HL-60 (cell line): Measurements from ENCODE around the gene DUS1L.

ENCODE experiments used
- DNase-seq, 2 experiments: peaks; one replicate each; pipeline ENCODE4 v3.0.0-alpha.2; 2010 to 2020; ENCODE audit warnings: low read depth in 1 of 2, low spot score in 1 of 2
- H3K27ac ChIP-seq: fragments of 250-450 bp; sonication (Bioruptor Pico); replicated peaks from 2 replicates; pipeline ENCODE4 v1.5.1; 2020; ENCODE audit warnings: mild to moderate bottlenecking, moderate library complexity
- H3K27me3 ChIP-seq: fragments of 250-450 bp; sonication (Bioruptor Pico); 2 replicates; pipeline ENCODE4 v1.5.1; 2021; ENCODE audit warnings: mild to moderate bottlenecking, moderate library complexity; ENCODE audit not compliant: insufficient read depth, poor library complexity, severe bottlenecking
- H3K4me3 ChIP-seq: replicated peaks from 2 replicates; pipeline ENCODE4 v1.5.1; 2011; ENCODE audit warnings: mild to moderate bottlenecking, control low read depth, low read length; ENCODE audit not compliant: insufficient read depth
- GABPA ChIP-seq: IDR thresholded peaks from 2 replicates; pipeline ENCODE4 v1.6.1; 2012; ENCODE audit warnings: low read depth
- POLR2AphosphoS5 ChIP-seq: IDR thresholded peaks from 2 replicates; pipeline ENCODE4 v1.6.1; 2012; ENCODE audit warnings: low read depth
- SPI1 ChIP-seq: IDR thresholded peaks from 2 replicates; pipeline ENCODE4 v1.6.1; 2012; ENCODE audit warnings: low read depth, mild to moderate bottlenecking, borderline replicate concordance
- TF ChIP-seq, protein P1 (sequence below): IDR thresholded peaks from one replicate; pipeline ENCODE4 v1.5.1; 2011; ENCODE audit warnings: low read length, control low read depth, inconsistent platforms; ENCODE audit not compliant: insufficient read depth
- TF ChIP-seq, protein P2 (sequence below): IDR thresholded peaks from 2 replicates; pipeline ENCODE4 v1.6.1; 2012; ENCODE audit warnings: low read depth; ENCODE audit not compliant: insufficient replicate concordance

Gene DUS1L

DNA sequence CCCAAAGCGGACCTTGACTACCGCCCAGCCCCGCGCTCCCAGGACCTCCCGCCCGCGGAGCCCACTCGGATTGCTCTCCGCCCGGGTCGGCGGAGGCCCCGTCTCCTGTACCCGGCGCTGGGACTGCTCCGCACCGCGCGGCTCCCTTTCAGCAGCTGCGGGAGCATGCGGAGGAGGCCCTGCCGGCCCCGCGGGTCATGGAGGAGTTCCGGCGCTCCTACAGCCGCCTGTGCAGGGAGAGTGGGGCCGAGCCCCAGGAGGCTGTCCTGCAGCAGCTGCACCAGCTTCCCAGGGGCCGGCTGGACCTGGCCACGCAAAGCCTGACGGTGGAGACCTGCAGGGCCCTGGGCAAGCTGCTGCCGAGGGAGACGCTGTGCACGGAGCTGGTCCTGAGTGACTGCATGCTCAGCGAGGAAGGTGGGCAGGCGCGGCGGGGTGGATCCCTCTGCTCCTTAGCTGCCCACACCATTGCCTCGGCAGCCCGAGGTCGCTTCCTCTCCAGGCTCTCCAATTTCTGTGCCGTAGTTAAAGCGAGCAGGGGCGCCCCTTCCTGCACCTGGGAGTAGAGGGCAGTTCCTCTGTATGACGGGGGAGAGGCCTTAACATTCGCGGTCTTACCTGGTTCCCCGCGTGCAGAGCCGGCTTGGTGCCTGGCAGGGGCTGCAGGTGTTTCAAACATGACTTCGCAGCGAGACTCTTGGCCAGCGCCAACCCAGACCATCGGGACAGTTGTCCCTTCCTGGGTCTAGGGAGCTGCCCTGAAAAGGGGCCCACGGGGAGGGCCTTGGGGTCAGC is 42.0 kb downstream of the DUS1L start:
- Histone ChIP-seq H3K27ac (peak overlapping the region; percentile 76), H3K27me3 (no peaks in the 10 kb centered on the region), H3K4me3 (peak overlapping the region; percentile 85)
- peak; percentile 54 to 73 for DNase-seq
- TF ChIP-seq POLR2AphosphoS5 = no peak
- TF ChIP-seq SPI1 = peak; percentile 22; the same call in 1 of the 2 replicates
- TF ChIP-seq, protein P1, sequence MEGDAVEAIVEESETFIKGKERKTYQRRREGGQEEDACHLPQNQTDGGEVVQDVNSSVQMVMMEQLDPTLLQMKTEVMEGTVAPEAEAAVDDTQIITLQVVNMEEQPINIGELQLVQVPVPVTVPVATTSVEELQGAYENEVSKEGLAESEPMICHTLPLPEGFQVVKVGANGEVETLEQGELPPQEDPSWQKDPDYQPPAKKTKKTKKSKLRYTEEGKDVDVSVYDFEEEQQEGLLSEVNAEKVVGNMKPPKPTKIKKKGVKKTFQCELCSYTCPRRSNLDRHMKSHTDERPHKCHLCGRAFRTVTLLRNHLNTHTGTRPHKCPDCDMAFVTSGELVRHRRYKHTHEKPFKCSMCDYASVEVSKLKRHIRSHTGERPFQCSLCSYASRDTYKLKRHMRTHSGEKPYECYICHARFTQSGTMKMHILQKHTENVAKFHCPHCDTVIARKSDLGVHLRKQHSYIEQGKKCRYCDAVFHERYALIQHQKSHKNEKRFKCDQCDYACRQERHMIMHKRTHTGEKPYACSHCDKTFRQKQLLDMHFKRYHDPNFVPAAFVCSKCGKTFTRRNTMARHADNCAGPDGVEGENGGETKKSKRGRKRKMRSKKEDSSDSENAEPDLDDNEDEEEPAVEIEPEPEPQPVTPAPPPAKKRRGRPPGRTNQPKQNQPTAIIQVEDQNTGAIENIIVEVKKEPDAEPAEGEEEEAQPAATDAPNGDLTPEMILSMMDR = no peak
- TF ChIP-seq, protein P2, sequence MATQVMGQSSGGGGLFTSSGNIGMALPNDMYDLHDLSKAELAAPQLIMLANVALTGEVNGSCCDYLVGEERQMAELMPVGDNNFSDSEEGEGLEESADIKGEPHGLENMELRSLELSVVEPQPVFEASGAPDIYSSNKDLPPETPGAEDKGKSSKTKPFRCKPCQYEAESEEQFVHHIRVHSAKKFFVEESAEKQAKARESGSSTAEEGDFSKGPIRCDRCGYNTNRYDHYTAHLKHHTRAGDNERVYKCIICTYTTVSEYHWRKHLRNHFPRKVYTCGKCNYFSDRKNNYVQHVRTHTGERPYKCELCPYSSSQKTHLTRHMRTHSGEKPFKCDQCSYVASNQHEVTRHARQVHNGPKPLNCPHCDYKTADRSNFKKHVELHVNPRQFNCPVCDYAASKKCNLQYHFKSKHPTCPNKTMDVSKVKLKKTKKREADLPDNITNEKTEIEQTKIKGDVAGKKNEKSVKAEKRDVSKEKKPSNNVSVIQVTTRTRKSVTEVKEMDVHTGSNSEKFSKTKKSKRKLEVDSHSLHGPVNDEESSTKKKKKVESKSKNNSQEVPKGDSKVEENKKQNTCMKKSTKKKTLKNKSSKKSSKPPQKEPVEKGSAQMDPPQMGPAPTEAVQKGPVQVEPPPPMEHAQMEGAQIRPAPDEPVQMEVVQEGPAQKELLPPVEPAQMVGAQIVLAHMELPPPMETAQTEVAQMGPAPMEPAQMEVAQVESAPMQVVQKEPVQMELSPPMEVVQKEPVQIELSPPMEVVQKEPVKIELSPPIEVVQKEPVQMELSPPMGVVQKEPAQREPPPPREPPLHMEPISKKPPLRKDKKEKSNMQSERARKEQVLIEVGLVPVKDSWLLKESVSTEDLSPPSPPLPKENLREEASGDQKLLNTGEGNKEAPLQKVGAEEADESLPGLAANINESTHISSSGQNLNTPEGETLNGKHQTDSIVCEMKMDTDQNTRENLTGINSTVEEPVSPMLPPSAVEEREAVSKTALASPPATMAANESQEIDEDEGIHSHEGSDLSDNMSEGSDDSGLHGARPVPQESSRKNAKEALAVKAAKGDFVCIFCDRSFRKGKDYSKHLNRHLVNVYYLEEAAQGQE = no peak
- no peak for TF ChIP-seq GABPA

DNA sequence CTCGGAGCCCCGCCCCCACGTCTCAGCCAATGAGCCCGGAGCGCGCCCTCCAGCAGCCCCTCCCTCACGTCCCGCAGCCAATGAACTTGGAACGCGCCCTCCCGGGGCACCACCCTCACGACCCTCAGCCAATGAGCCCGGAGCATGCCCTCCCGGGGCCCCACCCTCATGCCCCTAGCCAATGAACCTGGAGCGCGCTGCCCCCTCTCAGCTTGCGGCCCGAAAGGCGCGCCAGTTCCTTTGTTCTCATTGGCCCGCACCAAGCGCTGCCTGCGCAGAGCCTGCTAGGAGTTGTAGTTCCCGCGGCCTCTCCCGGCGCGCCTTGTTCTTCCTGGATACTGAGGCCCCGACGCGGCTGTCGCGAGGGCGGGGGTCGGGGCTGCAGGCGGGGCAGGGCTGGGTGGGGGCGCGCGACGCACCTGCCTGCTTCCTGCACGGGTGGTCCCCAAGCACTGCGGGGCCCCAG is 42.6 kb downstream of the DUS1L start, which contains the start of gene LRRC45:
Gene LRRC45, plus strand, starts transcription at position 325 of the 466 bp plus-strand sequence. CDS start 339 bp downstream, outside the sequence.
- peak; percentile 99 to 100 for DNase-seq
- no peaks in the 10 kb centered on the region for H3K27me3 ChIP-seq
- peak within 1 kb of the TSS; percentile 85 for H3K4me3 ChIP-seq
- no peak for TF ChIP-seq POLR2AphosphoS5
- H3K27ac ChIP-seq = peak within 1 kb of the TSS; percentile 88

DNA sequence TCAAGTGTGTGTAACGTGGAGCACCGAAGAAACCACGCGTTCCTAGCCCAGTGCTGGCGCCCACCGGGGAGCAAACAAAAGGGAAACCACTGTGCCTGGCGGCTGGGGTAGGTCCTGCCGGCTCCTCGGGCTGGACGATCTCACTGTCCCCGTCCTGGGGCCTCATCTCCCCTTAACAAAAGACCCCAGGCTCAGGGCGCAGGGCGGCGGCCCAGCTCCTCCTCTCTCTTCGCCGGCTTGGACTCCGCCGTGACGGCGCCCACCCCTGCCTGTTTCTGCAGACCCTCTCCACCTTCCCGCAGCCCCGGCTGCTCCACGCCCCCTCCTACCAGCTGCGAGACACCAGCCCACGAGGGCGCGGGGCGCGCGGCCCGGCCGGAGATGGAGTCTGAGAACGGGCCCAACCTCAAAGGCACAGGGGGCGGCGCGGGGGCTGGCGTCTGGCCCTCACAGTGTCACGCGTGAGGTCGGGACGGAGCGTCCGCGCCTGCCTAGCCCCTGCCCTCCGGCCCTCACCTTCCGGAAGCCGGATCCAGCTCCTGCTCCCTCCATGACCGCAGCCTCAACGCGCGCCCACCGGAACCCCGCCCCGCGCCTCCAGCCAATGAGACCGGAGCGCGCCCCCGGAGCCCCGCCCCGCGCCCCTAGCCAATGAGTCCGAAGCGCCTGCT is 43.2 kb downstream of the DUS1L start, which contains the start of gene CENPX:
Gene CENPX, minus strand, starts transcription at position 569 of the 671 bp plus-strand sequence. Its CDS starts 17 bp downstream, at position 552.
- peak within 1 kb of the TSS; percentile 85 for H3K4me3 ChIP-seq
- H3K27me3 ChIP-seq = no peaks in the 10 kb centered on the region
- TF ChIP-seq, protein P2 = no peak
- peak; percentile 36 for TF ChIP-seq GABPA
- TF ChIP-seq POLR2AphosphoS5 = peak; percentile 33; the same call in 1 of the 2 replicates
- TF ChIP-seq SPI1 = no peak
- no peak for DNase-seq
- peak within 1 kb of the TSS; percentile 88 for H3K27ac ChIP-seq

DNA sequence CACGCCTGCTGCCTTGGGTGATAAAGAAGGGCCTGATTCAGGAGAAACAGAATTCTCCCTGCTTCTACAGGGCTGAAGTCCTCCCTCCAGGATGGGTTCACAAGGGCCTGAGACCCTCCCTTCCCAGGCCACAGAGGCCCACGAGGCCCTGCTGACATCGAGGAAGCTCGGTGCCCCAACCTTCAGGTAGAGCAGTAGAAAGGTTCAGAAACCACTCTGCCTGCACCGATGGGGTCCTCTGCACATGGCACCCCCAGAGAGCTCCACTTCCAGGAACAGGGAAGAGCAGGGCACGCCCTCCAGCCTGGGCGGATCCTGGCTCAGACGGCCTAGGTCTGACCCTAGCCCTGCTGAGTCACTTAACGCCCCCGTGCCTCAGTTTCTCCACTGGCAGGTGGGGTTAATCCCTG is 43.7 kb downstream of the DUS1L start:
- H3K27ac ChIP-seq = peak overlapping the region; percentile 88
- H3K4me3 ChIP-seq = peak overlapping the region; percentile 79
- TF ChIP-seq, protein P2 = no peak
- no peak for TF ChIP-seq SPI1
- TF ChIP-seq POLR2AphosphoS5 = no peak
- TF ChIP-seq, protein P1 = no peak
- no peak for TF ChIP-seq GABPA
- peak in 1 of 2 experiments; percentile 41 for DNase-seq
- no peaks in the 10 kb centered on the region for H3K27me3 ChIP-seq
